ENCODE measurements around the gene SLC4A5.

SLC4A5 gene

DNA sequence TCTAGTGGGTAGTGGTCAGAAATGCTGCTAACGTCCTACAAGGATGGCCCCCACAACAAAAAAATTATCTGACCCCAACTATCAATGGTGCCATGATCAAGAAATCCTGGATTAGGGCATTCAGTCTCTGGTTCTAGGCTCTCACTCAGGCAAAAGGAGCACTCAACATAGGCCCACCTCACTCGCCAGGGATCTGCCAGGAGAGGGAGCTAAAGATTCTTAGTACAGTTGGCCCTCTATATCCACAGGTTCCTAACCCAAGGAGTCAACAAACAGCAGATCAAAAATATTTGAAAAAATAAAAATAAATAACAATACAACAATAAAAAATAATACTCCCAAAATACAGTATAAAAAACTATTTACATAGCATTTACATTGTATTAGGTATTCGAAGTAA, 10.0 kb downstream of the SLC4A5 start:
- H3K4me3 ChIP-seq (ENCODE audit: low read depth, low read length), result no peak overlapping the region
- TF ChIP-seq, protein P1, sequence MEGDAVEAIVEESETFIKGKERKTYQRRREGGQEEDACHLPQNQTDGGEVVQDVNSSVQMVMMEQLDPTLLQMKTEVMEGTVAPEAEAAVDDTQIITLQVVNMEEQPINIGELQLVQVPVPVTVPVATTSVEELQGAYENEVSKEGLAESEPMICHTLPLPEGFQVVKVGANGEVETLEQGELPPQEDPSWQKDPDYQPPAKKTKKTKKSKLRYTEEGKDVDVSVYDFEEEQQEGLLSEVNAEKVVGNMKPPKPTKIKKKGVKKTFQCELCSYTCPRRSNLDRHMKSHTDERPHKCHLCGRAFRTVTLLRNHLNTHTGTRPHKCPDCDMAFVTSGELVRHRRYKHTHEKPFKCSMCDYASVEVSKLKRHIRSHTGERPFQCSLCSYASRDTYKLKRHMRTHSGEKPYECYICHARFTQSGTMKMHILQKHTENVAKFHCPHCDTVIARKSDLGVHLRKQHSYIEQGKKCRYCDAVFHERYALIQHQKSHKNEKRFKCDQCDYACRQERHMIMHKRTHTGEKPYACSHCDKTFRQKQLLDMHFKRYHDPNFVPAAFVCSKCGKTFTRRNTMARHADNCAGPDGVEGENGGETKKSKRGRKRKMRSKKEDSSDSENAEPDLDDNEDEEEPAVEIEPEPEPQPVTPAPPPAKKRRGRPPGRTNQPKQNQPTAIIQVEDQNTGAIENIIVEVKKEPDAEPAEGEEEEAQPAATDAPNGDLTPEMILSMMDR (IDR thresholded peaks at IDR 0.05; ENCODE audit: control insufficient read depth, extremely low read depth, insufficient read depth), result peak; percentile 40
- no peak for DNase-seq (ENCODE audit: low read depth)

DNA sequence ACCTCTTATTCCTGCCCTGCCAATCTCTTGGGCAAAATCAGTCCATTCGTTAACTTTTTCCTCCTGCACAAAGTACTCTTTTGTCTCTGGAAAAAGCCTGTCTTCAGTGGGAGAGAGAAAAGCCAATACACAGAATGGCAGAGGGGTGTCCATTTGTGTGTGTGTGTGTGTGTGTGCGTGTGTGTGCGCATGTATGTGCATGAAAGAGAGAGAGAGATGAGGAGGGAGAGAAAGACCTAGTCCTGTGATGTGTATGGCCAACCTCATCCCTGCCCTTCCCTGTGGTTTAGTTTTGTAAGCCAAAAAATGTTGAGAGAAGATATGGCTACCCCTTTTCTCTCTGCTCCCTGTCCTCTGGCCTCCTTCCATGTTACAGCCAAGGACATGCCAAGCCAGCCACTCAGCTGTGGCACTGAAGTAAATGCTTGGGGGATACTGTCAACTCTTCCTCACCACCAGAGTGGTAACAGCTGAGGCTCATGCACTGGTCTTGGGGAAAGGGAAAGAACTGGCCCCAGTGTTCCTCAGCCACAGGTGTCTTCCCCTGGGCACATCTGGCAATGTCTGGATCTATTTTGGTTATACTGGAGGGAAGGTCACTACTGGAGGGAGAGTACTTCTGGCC, 10.6 kb downstream of the SLC4A5 start:
- DNase-seq (ENCODE audit: low read depth), result no peak
- H3K4me3 ChIP-seq (ENCODE audit: low read depth, low read length), result no peak overlapping the region
- TF ChIP-seq, protein P1 (IDR thresholded peaks at IDR 0.05; ENCODE audit: control insufficient read depth, extremely low read depth, insufficient read depth), result no peak

DNA sequence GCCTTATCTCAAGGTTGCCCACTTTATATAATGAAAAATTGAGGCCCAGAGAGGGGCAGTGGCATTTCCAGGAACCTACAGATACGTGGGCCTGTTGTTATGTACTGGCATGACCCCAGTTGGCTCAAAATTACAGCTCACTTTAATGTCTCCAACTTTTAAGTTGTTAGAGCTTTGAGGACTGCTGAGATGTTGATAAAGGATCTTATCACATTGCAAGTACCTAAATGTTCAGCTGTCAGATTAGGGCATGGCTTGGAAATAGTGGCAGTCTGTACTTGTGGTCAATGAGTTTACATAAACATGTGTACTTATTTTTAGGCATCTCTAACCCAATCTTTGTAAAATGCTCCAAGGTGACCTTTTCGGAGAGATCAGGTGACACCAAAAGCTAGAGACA, 14.6 kb downstream of the SLC4A5 start:
- DNase-seq (ENCODE audit: low read depth), result no peak
- TF ChIP-seq, protein P1 (IDR thresholded peaks at IDR 0.05; ENCODE audit: control insufficient read depth, extremely low read depth, insufficient read depth), result no peak
- no peak overlapping the region for H3K4me3 ChIP-seq (ENCODE audit: low read depth, low read length)

DNA sequence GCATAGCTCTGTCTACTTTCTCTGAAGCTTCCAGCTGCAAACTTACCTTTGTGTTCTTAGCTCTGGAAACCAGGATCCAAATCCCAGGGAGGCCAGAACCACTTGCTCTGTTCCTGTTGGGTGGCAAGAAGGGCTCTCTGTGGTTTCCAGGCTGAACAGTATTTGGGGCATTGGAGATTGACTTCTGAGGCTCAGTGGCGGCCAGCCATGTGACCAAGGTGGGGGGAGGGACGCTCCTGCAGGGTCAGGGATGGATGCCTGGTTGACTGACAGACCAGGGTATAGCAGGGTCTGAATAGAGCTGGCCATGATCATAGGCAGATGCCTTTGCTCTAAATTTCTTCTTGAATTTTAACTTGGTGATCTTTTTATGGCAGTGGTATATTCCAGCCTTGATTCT, 15.1 kb downstream of the SLC4A5 start:
- H3K4me3 ChIP-seq (ENCODE audit: low read depth, low read length), result no peak overlapping the region

DNA sequence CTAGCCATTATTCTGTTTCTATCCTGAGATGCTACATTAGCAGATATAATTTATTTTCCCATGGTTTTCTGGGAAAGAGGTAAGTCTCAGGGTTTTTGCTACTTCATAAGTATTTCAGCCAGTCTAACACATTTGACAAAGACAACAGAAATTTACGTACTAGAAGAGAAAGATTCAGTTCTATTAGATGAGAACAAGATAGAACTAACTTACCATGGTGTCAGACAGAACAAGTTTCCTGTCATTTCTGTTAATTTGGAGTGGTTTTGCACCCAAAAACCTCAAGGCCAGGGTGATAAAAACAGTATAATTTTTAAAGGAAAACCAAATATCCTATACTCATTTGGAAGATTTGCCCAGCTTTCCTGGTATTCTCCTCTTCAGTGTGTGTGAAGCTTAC, 15.6 kb downstream of the SLC4A5 start:
- DNase-seq (ENCODE audit: low read depth), result no peak
- H3K4me3 ChIP-seq (ENCODE audit: low read depth, low read length), result no peak overlapping the region
- TF ChIP-seq, protein P1 (IDR thresholded peaks at IDR 0.05; ENCODE audit: control insufficient read depth, extremely low read depth, insufficient read depth), result no peak

More for the DNA sequence above, 15.1 kb downstream of the SLC4A5 start:
- DNase-seq (ENCODE audit: low read depth), result no peak
- TF ChIP-seq, protein P1 (IDR thresholded peaks at IDR 0.05; ENCODE audit: control insufficient read depth, extremely low read depth, insufficient read depth), result no peak

DNA sequence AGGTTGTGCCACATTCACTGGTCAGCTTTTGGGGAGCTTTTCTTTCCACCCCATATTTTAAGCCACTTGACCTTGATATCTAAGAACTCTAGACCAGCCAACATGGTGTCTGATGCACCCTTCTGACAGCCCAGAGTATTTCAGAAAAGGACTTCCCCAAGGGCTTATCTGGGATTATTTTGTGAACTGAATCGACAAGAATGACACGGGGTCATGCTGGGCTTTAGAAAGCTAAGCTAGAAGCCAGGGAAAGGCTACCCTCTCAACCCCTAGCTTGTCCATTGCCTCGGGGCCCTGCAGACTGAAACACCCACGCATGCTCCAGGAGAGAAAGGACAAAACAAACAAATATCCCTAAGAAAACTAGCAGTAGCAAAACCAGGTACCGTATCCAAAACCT, 16.0 kb downstream of the SLC4A5 start:
- TF ChIP-seq, protein P1 (IDR thresholded peaks at IDR 0.05; ENCODE audit: control insufficient read depth, extremely low read depth, insufficient read depth), result no peak
- no peak overlapping the region for H3K4me3 ChIP-seq (ENCODE audit: low read depth, low read length)
- DNase-seq (ENCODE audit: low read depth), result no peak

DNA sequence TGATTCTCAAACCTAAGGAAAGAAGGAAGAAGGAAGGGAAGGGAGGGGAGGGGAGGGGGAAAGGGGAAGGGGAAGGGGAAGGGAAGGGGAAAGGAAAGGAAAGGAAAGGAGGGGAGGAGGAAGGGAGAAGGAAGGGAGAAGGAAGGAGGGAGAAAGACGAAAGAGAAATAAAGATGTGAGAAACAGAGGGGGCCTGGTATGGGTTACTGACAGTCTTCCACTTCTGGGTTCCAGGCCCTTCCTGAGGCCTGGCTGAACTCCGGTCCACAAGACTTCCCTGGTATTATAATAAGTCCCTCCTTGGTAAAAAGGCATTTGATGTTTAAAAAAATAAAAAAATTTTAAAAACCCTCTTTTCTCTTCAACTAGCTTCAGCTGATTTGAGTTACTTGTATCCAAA, 17.4 kb downstream of the SLC4A5 start:
- H3K4me3 ChIP-seq (ENCODE audit: low read depth, low read length), result no peak overlapping the region
- DNase-seq (ENCODE audit: low read depth), result no peak
- TF ChIP-seq, protein P1 (IDR thresholded peaks at IDR 0.05; ENCODE audit: control insufficient read depth, extremely low read depth, insufficient read depth), result no peak
